Gastroesophageal sphincter (tissue), 4 donors: ENCODE data around the gene TRMU. TPM values are rescaled to one million over a fixed set of nuclear protein-coding genes. Genes with fewer than 3 reads are reported as not detected.

Experiments used
- ATAC-seq: fragments of 150-250 bp; one replicate; pipeline ENCODE4 v1.9.1; 2016; ENCODE audit warnings: mild to moderate bottlenecking, moderate library complexity
- H3K27ac ChIP-seq, 4 donors: fragments of 200-600 bp; sonication (generic) in 3 of 4; 1 replicate in 3 of 4; 2 replicates in 1 of 4; pipeline ENCODE4 v1.5.1; 2016 to 2019
- H3K27me3 ChIP-seq: fragments of 200-600 bp; sonication (generic); one replicate; pipeline ENCODE4 v1.5.1; 2019
- H3K36me3 ChIP-seq, 2 donors: fragments of 200-600 bp; sonication (generic); one replicate each; pipeline ENCODE4 v1.5.1; 2019; ENCODE audit warnings: control low read depth in 1 of 2
- H3K4me1 ChIP-seq, 3 donors: fragments of 200-600 bp; sonication (generic); 1 replicate in 2 of 3; 2 replicates in 1 of 3; pipeline ENCODE4 v1.5.1; 2016 to 2019; ENCODE audit warnings: control low read depth in 2 of 3
- H3K4me3 ChIP-seq, 2 donors: fragments of 200-600 bp; sonication (generic); one replicate each; pipeline ENCODE4 v1.5.1; 2019; ENCODE audit warnings: mild to moderate bottlenecking in 1 of 2, moderate library complexity in 1 of 2
- H3K9me3 ChIP-seq, 3 donors: fragments of 200-600 bp; sonication (generic); one replicate each; pipeline ENCODE4 v1.5.1; 2017 to 2019; ENCODE audit warnings: control low read depth in 2 of 3
- CTCF ChIP-seq, 4 experiments: fragments of 200-600 bp in 2 of 4; fragments of 450-650 bp in 2 of 4; sonication (generic) in 1 of 4; IDR thresholded peaks; one replicate each; pipeline ENCODE4 v1.5.1; 2017 to 2019; ENCODE audit warnings: antibody characterized with exemption in 4 of 4, mild to moderate bottlenecking in 2 of 4, moderate library complexity in 2 of 4
- EP300 ChIP-seq: sonication (generic); formaldehyde crosslinking; IDR thresholded peaks from one replicate; pipeline ENCODE4 v1.6.1; 2017; ENCODE audit warnings: antibody characterized with exemption, mild to moderate bottlenecking
- POLR2A ChIP-seq, 2 donors: fragments of 450-650 bp; IDR thresholded peaks; one replicate each; pipeline ENCODE4 v1.6.1; 2017; ENCODE audit warnings: antibody characterized with exemption in 2 of 2, mild to moderate bottlenecking in 2 of 2, moderate library complexity in 1 of 2
- POLR2AphosphoS5 ChIP-seq: sonication (generic); formaldehyde crosslinking; IDR thresholded peaks from one replicate; pipeline ENCODE4 v1.6.1; 2017; ENCODE audit warnings: antibody characterized with exemption
- WGBS, 2 donors: methylation state at CpG; one replicate each; pipeline ENCODE4 v1.1.5; 2018; ENCODE audit warnings: low coverage in 1 of 2; 5-methylcytosine and 5-hydroxymethylcytosine counted together
- total RNA-seq, 4 donors: library from RNA; depleted of rRNA; stranded (reverse); fragments of >200 nt; gene quantifications; one replicate each; pipeline ENCODE4 v1.1.0, GENCODE V29; 2016

TRMU gene
- total RNA-seq, 4 donors from 2014 or later = 9.9 to 33.8 (median 24.6) TPM

DNA sequence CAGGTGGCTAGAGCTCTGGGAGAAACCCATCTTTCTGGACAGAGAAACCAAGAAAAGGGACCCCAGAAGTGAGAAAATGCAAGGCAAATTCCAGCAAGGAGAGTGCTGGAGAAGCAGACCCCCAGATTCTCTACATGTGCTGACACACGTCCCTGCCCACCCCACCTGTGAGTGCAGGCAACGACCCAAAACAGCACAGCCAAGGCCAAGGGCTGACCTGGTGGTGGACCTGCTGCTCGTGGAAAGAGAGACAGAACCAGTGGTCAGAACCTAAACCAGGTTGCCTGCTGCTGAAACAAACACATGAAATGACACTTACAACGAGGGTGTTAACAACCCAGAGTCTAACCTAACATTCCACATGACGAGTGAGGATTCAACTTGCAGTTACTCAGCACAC lies 24.6 kb downstream of the TRMU start:
- TF ChIP-seq POLR2AphosphoS5 (no peak), EP300 (no peak), CTCF (IDR thresholded peaks at IDR 0.05) (no peak), POLR2A (IDR thresholded peaks at IDR 0.05) (no peak)
- no peak for ATAC-seq
- peaks cover 10% of the 10 kb centered on the region for H3K27me3 ChIP-seq
- peaks cover 0 to 4% (median 0%) of the 10 kb centered on the region in 3 donors for H3K4me1 ChIP-seq
- peaks cover 0 to 46% of the 10 kb centered on the region in 2 donors for H3K36me3 ChIP-seq
- WGBS, 2 donors = 56% methylated on average over 1 of the region's 5 CpGs; no CpG with 5 or more reads in 1 of the 2 donors
- no peak overlapping the region for H3K27ac ChIP-seq
- no peak overlapping the region for H3K4me3 ChIP-seq
- no peaks in the 10 kb centered on the region for H3K9me3 ChIP-seq

- ATAC-seq = no peak
- 89 to 91% methylated on average over 2 to 9 of the region's 10 CpGs for WGBS, 2 donors
- Histone ChIP-seq H3K36me3 (peaks cover 0 to 38% of the 10 kb centered on the region in 2 donors), H3K4me1 (no peaks in the 10 kb centered on the region), H3K27ac (no peak overlapping the region), H3K4me3 (no peak overlapping the region), H3K27me3 (peaks cover 15% of the 10 kb centered on the region), H3K9me3 (no peaks in the 10 kb centered on the region)
- TF ChIP-seq POLR2A (IDR thresholded peaks at IDR 0.05) (no peak), EP300 (no peak), POLR2AphosphoS5 (no peak), CTCF (IDR thresholded peaks at IDR 0.05) (no peak)
These were observed 25.4 kb downstream of the TRMU start for GRCh38 chr22:46360891-46361290.

GRCh38 chr22:46361826-46362202 lies 26.3 kb downstream of the TRMU start:
- no peak for ATAC-seq
- no peaks in the 10 kb centered on the region for H3K4me1 ChIP-seq
- 53 to 60% methylated on average over 1 to 10 of the region's 11 CpGs for WGBS, 2 donors

GRCh38 chr22:46362203-46362933 lies 26.9 kb downstream of the TRMU start:
- 60 to 81% methylated on average over 3 to 4 of the region's 25 CpGs for whole genome bisulfite sequencing, 2 donors
- TF ChIP-seq CTCF (IDR thresholded peaks at IDR 0.05) (no peak), EP300 (no peak), POLR2A (IDR thresholded peaks at IDR 0.05) (no peak)
- H3K27me3 ChIP-seq = peaks cover 27% of the 10 kb centered on the region
- H3K36me3 ChIP-seq = peaks cover 0 to 23% of the 10 kb centered on the region in 2 donors
- no peak overlapping the region for H3K27ac ChIP-seq
- H3K4me3 ChIP-seq = no peak overlapping the region
- H3K4me1 ChIP-seq = no peaks in the 10 kb centered on the region
- no peaks in the 10 kb centered on the region for H3K9me3 ChIP-seq
- no peak for ATAC-seq

More at GRCh38 chr22:46361826-46362202, 26.3 kb downstream of the TRMU start:
- Histone ChIP-seq H3K27ac (no peak overlapping the region), H3K4me3 (no peak overlapping the region), H3K36me3 (peaks cover 0 to 28% of the 10 kb centered on the region in 2 donors), H3K27me3 (peaks cover 21% of the 10 kb centered on the region), H3K9me3 (no peaks in the 10 kb centered on the region)
- TF ChIP-seq CTCF (IDR thresholded peaks at IDR 0.05) = no peak
- no peak for TF ChIP-seq EP300
- TF ChIP-seq POLR2AphosphoS5 = no peak
- no peak for TF ChIP-seq POLR2A (IDR thresholded peaks at IDR 0.05)

- peaks cover 0 to 16% of the 10 kb centered on the region in 2 donors for H3K36me3 ChIP-seq
- 73% methylated on average over 6 of the region's 15 CpGs; no CpG with 5 or more reads in 1 of the 2 donors for WGBS, 2 donors
- peaks cover 31% of the 10 kb centered on the region for H3K27me3 ChIP-seq
- H3K4me3 ChIP-seq = no peak overlapping the region
- H3K9me3 ChIP-seq = no peaks in the 10 kb centered on the region
- TF ChIP-seq POLR2A (IDR thresholded peaks at IDR 0.05) = no peak
- TF ChIP-seq CTCF (IDR thresholded peaks at IDR 0.05) = no peak
- no peak for TF ChIP-seq POLR2AphosphoS5
- no peak for TF ChIP-seq EP300
- H3K27ac ChIP-seq = no peak overlapping the region
- H3K4me1 ChIP-seq = no peaks in the 10 kb centered on the region
- no peak for ATAC-seq
These were observed 27.5 kb downstream of the TRMU start for GRCh38 chr22:46362934-46363515.
